T-helper 2 cell treated with Interferon-gamma antibody and Interleukin-4, amounts not matched to agents 100 ng/mL and 5 ng/mL, for 36 hours (primary cell): ENCODE results near the gene NAV2. TPM values are rescaled to one million over a fixed set of nuclear protein-coding genes. Genes with fewer than 3 reads are reported as not detected.
"Not testable (repeated sequence)": the region's sequence is repeated elsewhere in the genome, so short reads cannot be mapped to it uniquely, and the experiment has no call there.

Experiments used
- intact Hi-C: fragments of 100-400 bp; cut with micrococcal nuclease; formaldehyde crosslinking; loops from one replicate; pipeline ENCODE4 v1.15.1; 2023
- total RNA-seq: library from RNA; stranded (reverse); gene quantifications from 2 replicates; pipeline ENCODE4 v1.2.3, GENCODE V29; 2022

The NAV2 gene
- total RNA-seq, 1 donor from 2014 or later = 0.45 TPM

DNA sequence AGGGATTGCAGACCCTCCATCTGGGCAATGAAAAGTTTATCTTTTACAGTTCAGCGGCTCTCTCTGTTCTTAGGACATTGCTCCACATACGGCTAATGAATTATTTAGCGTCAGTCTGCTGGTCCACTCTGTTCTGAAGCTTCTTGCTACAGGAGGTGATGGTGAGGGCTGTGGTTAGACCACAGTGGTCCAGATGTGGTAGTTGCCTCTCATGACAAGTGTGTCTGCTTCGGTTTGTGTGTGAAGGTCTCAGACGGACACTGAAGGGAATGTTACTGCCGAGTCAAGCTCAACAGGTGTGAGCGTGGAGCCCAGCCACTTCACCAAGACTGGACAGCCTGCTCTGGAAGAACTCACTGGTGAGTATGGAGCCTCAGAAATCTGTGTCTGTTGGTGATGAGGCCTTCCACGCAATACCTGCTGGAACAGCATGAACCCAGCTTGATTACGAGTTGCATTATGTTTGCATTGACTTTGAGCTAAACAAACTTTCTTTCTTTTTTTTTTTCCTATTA is 226.8 kb downstream of the NAV2 start:
- intact Hi-C loops = no loop called here

DNA sequence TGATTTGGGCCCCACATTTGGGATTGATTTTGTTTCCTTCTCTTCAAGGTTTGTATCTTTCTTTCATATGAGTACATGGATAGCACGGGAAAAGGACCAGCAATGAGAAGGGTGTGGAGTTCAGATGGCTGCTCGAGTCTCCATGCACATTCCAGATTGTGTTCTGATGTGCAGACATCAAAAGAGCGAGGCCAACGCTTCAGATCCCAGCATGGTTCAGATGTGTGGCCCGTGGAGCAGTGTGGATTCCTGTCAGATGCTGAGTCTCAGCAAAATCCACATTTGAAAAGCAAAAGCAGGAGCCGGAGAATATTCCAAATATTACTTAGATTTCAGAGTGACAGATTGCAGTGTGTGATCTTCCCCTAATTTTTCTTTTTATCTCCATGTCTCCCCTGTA is 228.2 kb downstream of the NAV2 start:
- intact Hi-C loops = no loop called here

DNA sequence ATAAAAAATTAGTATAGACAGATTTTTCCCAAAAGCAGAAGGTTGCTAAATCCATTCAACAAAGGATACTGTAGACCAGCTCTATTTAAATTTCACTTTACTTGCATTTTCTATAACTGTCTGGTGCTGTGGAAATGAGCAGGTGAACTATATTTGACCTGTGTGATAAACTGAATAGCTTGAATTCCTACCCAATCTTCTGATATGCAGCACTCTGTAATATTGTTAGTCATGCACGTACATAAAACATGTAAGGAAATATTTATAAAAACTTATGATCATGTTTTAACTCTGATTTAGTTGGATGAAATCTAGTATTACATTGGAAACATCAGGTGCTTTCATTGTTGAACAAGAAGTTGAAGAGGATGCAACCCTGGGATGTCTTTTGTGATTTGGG is 234.0 kb downstream of the NAV2 start:
- intact Hi-C loops = no loop called here

DNA sequence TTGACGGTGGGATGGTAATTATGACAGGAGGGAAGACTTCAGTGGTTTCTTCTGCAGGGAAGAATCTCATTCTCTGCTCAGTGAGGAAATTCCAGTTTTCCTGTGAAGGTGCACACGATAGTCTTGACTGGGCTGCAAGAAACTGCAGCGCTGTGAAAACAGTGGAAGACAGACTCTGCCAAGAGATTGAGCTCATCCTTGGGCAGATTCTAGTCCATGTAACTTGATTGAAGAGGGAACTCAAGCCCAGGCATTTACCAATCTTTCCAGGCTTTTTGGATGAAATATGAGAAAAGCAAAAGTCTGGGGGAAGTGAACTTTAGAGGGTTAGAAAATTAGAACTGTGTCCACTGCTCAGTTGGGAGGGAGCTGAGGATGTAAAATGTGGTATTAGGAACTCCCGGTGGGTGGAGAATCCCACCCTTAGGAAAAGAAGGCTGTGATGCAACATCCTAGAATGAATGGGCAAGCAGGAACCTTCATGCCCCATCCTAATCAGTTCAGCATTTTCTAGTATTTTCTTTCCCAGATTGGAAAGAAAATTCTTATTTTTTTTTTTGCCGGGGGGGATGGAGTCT is 235.0 kb downstream of the NAV2 start:
- intact Hi-C loops = no loop called here

DNA sequence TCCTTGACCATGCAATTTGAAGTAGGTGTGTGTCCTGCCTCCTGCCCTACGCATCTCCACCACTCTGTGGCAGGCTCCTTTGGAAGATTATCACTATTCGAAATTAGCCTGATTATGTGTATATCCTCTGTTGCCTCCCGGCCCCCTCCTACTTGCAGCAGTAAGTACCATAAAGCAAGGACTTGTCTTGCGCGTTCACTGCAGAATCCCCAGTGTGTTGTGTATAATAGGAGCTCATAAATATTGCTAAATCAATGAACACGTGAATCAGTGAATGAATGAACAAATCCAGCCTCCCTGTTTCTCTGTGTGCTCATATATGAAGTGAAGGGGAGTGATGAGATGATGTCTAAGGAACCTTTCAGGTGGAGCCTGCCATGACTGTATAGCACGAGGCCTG is 237.0 kb downstream of the NAV2 start:
- intact Hi-C loops = loop anchor here (2.0 kb wide), 1 partner anchor 183 kb away; no protein-coding TSS in a partner anchor

DNA sequence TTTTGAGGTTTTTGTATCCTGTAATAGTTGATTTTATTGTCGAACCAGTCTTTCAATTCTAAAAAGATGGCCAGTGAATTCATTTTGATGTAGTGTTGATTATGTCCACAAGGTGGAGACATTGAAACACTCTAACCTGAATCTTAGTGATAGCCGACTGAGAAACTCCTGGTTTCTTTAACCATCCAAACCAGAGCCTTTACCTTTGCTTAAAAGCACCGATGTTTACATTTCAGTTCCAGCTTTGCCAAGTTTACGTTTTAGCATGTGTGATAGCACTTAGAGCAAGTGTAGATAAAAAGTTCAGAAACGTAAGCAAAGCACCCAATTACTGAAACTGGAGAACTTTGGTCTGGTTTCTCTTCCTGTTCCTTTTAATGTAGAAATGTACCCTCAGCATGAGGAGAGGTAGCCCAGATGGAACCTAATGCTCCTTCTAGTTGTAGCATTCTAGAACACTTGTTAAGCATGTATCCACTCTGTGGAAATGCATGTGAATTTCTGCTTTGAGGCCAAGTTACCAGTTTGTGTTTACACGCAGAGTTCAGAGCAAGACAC is 239.0 kb downstream of the NAV2 start:
- intact Hi-C loops = loop anchor here (1.0 to 2.0 kb wide), 2 partner anchors 160 to 181 kb away; no protein-coding TSS in a partner anchor

DNA sequence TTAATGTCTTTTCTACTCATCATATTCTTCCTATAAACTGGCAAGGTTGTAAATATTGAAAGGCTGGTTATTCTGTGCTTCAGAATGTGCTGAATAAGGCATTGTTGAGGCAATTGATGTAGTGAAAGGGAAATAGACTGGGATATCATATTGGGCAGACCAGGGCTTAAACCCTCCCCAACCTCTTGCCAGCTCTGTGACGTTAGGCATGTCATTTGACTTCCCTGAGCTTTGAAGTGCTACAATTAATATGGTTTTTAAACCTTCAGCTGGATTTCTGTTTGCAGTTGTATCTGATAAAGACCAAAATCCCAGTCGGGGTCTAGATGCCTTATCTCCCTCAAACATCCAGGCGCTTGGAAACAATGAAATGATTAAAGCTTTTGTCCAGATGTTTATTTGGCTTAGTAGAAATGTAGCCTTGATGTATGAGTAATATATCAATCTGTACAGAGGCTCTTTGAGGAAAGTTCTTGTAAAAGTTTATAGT is 239.5 kb downstream of the NAV2 start:
- intact Hi-C loops = no loop called here

DNA sequence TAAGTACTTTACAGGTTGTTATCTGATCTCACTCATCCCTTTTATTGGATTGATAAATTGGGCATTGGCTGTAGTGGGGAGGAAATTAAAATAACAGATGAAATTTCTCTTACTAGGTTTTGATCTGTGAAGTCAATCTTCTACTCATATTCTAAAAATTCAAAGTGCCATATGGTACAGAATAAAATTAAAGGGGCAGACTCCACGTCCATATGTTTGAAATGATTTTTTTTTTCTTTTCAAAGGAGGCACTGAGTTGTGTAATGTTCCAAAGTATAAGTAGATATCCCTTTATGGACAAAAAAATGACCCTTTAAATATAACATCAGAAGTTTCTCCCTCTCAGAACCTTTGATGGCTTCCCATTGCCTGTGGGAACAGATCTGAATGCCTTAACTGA is 240.3 kb downstream of the NAV2 start:
- intact Hi-C loops = no loop called here

DNA sequence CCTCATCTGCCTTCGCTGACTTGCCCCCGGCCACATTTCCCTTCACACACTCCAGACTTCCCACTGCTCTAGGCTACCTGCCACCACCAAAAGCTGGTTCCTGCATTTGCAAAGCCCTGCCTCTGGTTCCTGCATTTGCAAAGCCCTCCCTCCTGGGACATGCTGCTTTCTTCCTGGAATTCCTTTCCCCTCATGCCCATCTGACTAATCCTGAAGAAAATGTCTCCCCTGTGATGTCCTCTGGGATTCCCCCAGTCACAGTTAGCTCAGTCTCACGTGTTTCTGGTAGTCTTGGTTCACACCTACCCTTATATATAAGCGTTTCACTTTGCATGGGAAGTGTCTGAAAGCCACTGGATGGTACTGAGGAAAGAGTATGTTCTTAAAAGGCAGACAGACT is 240.7 kb downstream of the NAV2 start:
- intact Hi-C loops = no loop called here

DNA sequence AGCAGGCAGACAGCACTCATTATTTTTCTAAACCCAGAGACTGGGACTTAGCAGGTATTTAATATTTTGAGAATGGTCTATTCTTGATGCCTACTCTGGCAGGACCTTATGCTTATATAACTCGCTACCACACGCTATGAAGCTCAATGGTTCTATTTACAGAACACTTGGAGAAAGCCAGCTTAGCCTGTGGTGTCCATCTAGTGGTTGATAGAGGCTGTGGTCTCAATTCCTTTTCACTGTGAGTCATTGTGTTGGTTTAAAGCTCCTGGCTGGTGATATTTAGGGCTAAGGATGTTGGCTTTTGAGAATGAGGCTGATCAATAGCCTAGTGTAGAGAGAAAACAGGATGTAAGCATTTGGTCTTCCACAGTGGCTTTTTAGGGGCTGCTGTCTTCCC is 241.3 kb downstream of the NAV2 start:
- intact Hi-C loops = no loop called here

DNA sequence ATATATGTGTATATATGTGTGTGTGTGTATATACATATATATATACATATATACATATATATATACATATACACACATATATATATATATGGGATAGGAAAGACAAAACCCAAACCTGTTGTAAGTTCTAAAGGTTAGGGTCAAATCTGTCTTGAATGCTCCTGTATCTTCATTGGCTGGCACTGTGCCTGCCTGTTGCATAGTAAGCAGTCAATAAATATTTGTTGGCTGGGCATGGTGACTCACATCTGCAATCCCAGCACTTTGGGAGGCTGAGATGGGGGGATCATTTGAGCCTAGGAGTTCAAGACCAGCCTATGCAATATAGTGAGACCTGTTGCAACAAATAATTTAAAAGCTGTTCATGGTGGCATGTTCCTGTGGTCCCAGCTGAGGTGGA is 242.3 kb downstream of the NAV2 start:
- intact Hi-C loops = no loop called here

DNA sequence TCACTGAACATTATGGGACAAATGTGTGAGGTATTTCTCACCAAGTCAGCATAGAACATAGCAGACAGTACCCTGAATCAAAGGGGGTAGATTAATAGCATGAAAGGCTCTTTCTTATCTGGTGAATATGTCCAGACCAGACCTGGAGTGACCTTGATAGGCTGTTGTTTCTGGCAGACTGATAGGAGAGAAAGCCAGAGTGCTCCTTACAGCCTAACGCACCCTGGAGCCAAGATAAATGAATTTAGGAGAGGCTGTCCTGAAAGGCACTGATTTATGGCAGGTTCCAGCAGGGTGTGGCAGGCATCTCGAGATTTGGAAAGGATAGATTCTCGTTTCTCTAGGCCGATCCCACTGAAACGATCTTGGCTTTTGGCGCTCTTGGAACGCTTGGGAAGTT is 243.0 kb downstream of the NAV2 start:
- intact Hi-C loops = no loop called here

DNA sequence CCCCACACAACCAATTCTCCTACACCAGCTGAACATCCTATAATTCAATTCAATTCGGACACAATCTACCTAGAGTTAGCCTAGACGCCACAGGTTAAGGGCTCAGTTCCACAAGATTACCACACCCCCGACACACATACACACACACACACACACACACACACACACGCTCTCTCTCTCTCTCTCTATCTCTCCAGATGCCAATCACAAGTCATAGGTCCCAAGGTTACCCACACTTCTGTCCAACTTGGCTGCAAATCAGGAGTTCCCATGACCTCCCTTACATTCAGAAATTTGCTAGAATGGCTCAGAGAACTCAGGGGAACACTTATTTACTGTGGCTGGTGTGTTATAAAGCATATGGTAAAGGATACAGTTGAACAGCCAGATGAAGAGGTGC is 243.6 kb downstream of the NAV2 start:
- intact Hi-C loops = no loop called here

DNA sequence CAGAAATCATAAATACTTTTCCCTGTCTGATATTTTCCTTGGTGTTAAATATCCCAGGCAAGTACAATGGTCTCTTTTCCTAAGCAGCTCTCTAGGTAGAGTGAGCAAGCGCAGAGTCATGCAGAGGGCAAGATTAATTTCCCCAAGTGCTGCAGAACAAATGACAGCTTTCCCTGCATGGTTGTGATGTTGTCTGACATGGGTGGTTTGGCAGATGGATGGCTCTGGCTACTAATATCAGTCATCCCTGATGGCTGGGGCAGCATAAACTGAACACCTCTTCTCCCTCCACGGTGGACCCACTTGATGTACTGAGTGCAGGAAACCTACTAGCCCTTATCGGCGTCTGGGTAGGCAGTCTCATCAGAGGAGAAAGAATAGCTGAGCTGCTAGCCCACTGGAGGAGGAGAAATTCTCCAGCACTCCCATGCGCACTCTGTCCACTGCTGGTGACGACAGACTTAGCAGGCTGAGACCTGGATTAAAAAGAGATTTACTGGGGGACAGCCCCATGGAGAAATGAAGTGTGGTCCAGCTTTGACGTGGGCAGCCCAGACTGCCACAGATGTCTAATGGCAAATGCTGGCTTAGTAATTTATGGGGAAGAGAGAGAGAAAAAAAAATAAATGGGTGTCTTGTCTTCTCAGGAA is 244.8 kb downstream of the NAV2 start:
- intact Hi-C loops = no loop called here

DNA sequence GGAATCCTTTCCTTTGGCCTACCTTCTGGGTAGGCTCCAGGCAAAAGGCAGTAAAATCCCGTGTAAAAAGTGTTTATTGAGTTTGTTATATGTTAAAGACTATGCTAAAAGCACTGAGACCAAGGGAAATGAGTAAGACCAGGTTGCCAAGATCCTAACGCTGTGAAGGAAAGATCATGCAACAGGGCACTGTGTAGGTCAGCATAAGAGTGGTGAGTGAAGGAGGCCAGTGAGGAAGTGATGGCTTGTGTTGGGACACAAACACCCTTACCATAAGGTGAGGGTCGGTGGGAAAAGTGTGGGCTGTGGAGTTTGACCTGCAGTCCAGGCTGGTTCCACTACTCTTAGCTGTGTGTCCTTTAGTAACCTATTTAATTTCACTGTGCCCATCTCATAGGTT is 245.6 kb downstream of the NAV2 start:
- intact Hi-C loops = no loop called here

DNA sequence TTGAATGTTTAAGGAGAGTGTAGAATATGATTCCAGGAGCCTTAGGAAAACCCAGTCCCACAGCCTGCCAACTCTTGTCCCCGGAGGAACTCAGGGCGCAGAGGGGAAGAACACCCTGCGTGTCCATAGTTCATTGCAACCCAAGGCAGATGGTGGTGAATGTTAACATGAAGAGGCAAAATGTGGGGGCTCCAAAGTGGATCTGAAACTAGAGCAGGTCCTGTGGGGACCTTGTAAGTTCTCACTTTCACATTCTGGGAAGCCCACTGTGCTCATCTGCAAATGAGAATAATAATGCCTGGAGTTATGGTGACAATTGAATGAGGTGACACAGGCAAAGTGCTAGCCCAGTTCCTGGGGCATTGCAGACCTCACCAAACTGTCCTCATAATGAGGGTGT is 246.6 kb downstream of the NAV2 start:
- intact Hi-C loops = no loop called here

DNA sequence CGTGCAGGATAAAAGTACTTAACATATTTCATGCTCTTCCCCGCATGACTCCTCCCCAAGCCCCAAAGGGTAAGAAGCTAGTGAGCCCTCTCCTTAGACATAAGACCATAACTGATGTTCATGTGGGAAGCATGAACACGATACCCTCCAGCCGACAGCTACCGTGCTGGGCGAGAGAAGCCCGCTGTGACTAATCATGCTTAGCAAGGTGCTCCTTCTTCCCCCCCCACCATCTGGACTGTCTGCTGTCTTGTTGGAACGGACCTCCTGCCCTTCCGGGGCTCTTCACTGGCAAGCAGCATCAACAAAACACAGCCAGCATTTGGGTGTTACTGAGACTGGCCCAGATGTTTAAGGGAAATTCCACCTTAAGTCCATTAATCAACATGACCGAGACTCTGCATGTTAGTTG is 247.0 kb downstream of the NAV2 start:
- intact Hi-C loops = no loop called here

DNA sequence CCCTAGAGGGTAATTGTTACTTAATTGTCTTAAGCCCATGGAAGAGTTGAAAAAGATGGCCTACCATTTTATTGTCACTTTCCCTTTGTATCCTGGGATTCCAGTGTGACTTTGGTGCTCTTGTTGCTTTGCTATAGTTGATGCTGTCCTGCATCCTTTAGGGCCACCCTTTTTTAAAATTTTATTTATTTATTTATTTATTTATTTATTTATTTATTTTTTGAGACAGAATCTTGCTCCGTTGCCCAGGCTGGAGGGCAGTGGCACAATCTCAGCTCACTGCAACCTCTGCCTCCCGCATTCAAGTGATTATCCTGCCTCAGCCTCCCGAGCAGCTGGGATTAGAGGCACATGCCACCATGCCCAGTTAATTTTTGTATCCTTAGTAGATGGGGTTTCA is 247.8 kb downstream of the NAV2 start:
- intact Hi-C loops = not testable (repeated sequence)

DNA sequence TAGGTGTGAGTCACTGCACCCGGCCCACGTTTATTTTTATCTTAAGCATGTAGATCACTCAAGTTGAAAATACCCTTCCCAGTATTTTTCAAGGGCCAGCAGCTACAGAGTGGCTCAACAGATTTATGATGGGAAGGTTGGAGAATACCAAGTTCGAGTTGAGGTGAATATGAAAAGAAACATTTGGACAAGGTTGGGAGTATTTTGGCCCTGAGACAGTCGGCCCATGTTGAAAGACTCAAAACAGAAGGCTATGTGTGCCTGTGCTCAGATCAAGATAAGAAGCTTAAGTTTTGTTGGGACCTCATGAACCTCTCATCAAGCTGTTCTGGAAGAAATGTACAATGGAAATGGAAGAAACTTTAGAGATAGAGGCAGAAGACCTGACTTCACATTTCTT is 248.6 kb downstream of the NAV2 start:
- intact Hi-C loops = no loop called here

DNA sequence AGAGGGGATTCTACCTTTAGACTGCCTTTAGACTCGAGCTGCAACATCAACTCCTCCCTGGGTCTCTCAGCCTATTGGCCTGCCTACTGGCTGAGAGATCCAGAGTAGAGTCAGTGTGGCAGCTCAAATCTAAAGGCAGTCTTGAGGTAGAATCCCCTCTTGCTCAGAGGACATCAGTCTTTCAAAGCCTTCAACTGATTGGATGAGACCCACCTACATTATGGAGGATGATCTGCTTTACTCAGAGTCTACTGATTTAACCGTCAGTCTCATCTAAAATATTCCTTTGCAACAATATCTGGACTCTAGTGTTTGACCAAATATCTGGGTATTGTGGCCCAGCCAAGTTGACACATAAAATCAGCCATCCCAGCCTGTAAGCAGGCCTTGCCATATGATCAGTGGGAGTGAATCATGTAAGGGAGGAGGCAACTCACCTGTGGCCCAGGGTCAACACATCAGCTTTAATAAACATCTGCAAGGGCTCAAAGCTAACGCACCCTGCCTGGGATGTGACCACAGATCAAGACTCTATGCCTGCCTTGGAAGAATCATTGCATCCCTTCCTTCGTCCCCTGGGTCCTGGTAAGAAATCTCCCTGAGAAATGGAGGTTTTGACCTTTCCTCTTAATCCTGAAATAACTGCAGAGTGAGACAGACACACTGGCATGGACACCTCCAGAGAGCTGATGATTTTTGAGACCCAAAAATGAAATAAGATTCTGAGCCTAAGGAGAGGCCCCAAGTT is 249.6 kb downstream of the NAV2 start:
- intact Hi-C loops = no loop called here

DNA sequence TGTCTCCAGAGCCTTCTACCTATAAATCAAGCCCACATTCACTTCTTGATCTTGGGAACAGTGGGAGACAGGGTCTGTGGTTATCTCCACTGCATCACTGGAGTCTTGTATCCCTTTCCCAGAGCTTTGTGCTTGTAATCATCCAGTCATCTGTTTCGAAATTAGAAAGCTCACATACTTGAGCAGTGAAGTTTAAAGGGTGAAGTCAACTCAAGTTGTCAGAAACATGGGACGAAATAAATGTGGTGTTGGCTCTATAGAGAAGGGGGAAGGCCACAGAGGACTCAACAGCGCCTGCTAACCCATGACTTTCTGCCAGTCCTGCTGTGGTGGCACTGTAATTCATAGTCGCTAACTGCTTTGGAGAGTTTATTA is 250.2 kb downstream of the NAV2 start:
- intact Hi-C loops = no loop called here
